HEK293 (cell line): ENCODE measurements around the gene COL8A1.

Source experiments
- CTCF ChIA-PET: fragments of 350-600 bp; formaldehyde crosslinking; extraction: SDS; loops from one replicate; lab custom pipeline; 2021; ENCODE audit warnings: antibody characterized with exemption; lab: Yijun Ruan, JAX
- POLR2A ChIA-PET: fragments of 300-600 bp; formaldehyde crosslinking; extraction: SDS; loops from one replicate; lab custom pipeline; 2020; ENCODE audit warnings: antibody characterized with exemption, inconsistent platforms; lab: Yijun Ruan, JAX
- H3K27ac ChIP-seq: fragments of 200-500 bp; sonication (Bioruptor generic); 2 replicates; pipeline ENCODE4 v1.5.1; 2014; ENCODE audit warnings: low read depth, low read length, control low read depth, inconsistent platforms; ENCODE audit errors: extremely low read depth
- H3K36me3 ChIP-seq, 2 experiments: fragments of 200-500 bp in 1 of 2; sonication (Bioruptor generic) in 1 of 2; 1 replicate in 1 of 2; 2 replicates in 1 of 2; pipeline ENCODE4 v1.5.1; 2014 to 2017; ENCODE audit warnings: inconsistent platforms in 2 of 2, low read length in 2 of 2; ENCODE audit not compliant: control insufficient read depth in 2 of 2, insufficient read depth in 1 of 2
- H3K4me1 ChIP-seq: fragments of 200-500 bp; sonication (Bioruptor generic); 2 replicates; pipeline ENCODE4 v1.5.1; 2014; ENCODE audit warnings: mild to moderate bottlenecking, low read length, inconsistent platforms; ENCODE audit not compliant: control insufficient read depth, insufficient read depth
- H3K4me3 ChIP-seq: 2 replicates; pipeline ENCODE4 v1.5.1; 2011; ENCODE audit warnings: low read depth, mild to moderate bottlenecking, control low read depth, low read length, moderate library complexity
- H3K9me3 ChIP-seq: fragments of 200-500 bp; sonication (Bioruptor generic); 2 replicates; pipeline ENCODE4 v1.5.1; 2014; ENCODE audit warnings: low read depth, low read length, inconsistent platforms; ENCODE audit not compliant: control insufficient read depth, insufficient read depth
- PRDM1 ChIP-seq: fragments of 450-650 bp; formaldehyde crosslinking; IDR thresholded peaks from 2 replicates; pipeline ENCODE4; 2016; ENCODE audit warnings: missing biosample characterization, missing genetic modification characterization
- RBAK ChIP-seq: fragments of 450-650 bp; formaldehyde crosslinking; IDR thresholded peaks from 2 replicates; pipeline ENCODE4 v1.5.1; 2016; ENCODE audit warnings: missing biosample characterization, missing genetic modification characterization
- YY1 ChIP-seq: fragments of 450-650 bp; formaldehyde crosslinking; IDR thresholded peaks from 2 replicates; pipeline ENCODE4 v1.5.1; 2018; ENCODE audit warnings: missing biosample characterization, missing genetic modification characterization
- YY2 ChIP-seq: fragments of 450-650 bp; formaldehyde crosslinking; IDR thresholded peaks from 2 replicates; pipeline ENCODE4 v1.5.1; 2016; ENCODE audit warnings: missing biosample characterization, missing genetic modification characterization
- ZBTB44 ChIP-seq: fragments of 450-650 bp; IDR thresholded peaks from 2 replicates; pipeline ENCODE4 v1.5.1; 2018; ENCODE audit warnings: missing biosample characterization, mild to moderate bottlenecking, missing genetic modification characterization
- ZBTB7A ChIP-seq: fragments of 450-650 bp; formaldehyde crosslinking; IDR thresholded peaks from 2 replicates; pipeline ENCODE4 v1.5.1; 2016; ENCODE audit warnings: low read depth, missing biosample characterization, missing genetic modification characterization
- ZIC2 ChIP-seq: fragments of 450-650 bp; formaldehyde crosslinking; IDR thresholded peaks from 2 replicates; pipeline ENCODE4 v1.5.1; 2016; ENCODE audit warnings: missing biosample characterization, missing genetic modification characterization
- ZNF121 ChIP-seq: fragments of 450-650 bp; formaldehyde crosslinking; IDR thresholded peaks from 2 replicates; pipeline ENCODE4 v1.5.1; 2016; ENCODE audit warnings: missing biosample characterization, missing genetic modification characterization
- ZNF132 ChIP-seq: fragments of 450-650 bp; formaldehyde crosslinking; IDR thresholded peaks from 2 replicates; pipeline ENCODE4 v1.5.1; 2017; ENCODE audit warnings: missing biosample characterization, missing genetic modification characterization, borderline replicate concordance
- ZNF174 ChIP-seq: fragments of 450-650 bp; formaldehyde crosslinking; IDR thresholded peaks from 2 replicates; pipeline ENCODE4 v1.5.0; 2017; ENCODE audit warnings: missing biosample characterization, mild to moderate bottlenecking, missing genetic modification characterization
- ZNF18 ChIP-seq: fragments of 450-650 bp; formaldehyde crosslinking; IDR thresholded peaks from 2 replicates; pipeline ENCODE4 v1.5.1; 2016; ENCODE audit warnings: missing biosample characterization, missing genetic modification characterization
- ZNF19 ChIP-seq: fragments of 450-650 bp; formaldehyde crosslinking; IDR thresholded peaks from 2 replicates; pipeline ENCODE4; 2016; ENCODE audit warnings: missing biosample characterization, missing genetic modification characterization, low read depth
- ZNF2 ChIP-seq: fragments of 450-650 bp; formaldehyde crosslinking; IDR thresholded peaks from 2 replicates; pipeline ENCODE4 v1.5.1; 2016; ENCODE audit warnings: missing biosample characterization, missing genetic modification characterization
- ZNF211 ChIP-seq: fragments of 450-650 bp; formaldehyde crosslinking; IDR thresholded peaks from 2 replicates; pipeline ENCODE4 v1.5.1; 2016; ENCODE audit warnings: low read depth, missing biosample characterization, missing genetic modification characterization
- ZNF239 ChIP-seq: fragments of 450-650 bp; formaldehyde crosslinking; IDR thresholded peaks from 2 replicates; pipeline ENCODE4 v1.5.1; 2016; ENCODE audit warnings: missing biosample characterization, missing genetic modification characterization
- ZNF561 ChIP-seq: fragments of 450-650 bp; IDR thresholded peaks from 2 replicates; pipeline ENCODE4 v1.5.1; 2018; ENCODE audit warnings: missing biosample characterization, missing genetic modification characterization, borderline replicate concordance
- ZNF623 ChIP-seq: fragments of 450-650 bp; formaldehyde crosslinking; IDR thresholded peaks from 2 replicates; pipeline ENCODE4 v1.5.1; 2016; ENCODE audit warnings: missing biosample characterization, missing genetic modification characterization
- TF ChIP-seq, protein P1 (sequence below): fragments of 450-650 bp; formaldehyde crosslinking; IDR thresholded peaks from 2 replicates; pipeline ENCODE4 v1.5.1; 2016; ENCODE audit warnings: missing biosample characterization, missing genetic modification characterization, borderline replicate concordance

COL8A1 gene

DNA sequence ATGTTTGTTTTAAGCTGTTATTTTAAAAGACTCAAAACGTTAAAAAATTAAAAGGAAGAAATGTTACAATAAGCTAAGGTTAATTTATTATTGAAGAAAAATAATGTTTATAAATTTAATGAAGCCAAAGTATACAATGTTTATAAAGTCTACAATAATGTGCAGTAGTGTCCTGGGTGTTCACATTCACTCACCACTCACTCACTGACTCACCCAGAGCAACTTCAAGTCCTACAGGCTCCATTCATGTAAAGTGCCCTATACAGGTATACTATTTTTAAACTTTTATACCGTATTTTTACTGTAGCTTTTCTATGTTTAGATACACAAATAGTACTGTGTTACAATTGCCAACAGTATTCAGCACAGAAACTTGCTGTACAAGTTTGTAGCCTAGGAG is 55.2 kb downstream of the COL8A1 start:
- TF ChIP-seq ZNF239 (no peak), ZIC2 (tag by site-specific recombination) (no peak), ZNF18 (tag by site-specific recombination) (no peak), PRDM1 (tag by site-specific recombination) (no peak), YY1 (tag by site-specific recombination) (no peak), ZNF174 (no peak), RBAK (tag by site-specific recombination) (no peak), ZBTB44 (tag by site-specific recombination) (no peak)
- TF ChIP-seq, protein P1, sequence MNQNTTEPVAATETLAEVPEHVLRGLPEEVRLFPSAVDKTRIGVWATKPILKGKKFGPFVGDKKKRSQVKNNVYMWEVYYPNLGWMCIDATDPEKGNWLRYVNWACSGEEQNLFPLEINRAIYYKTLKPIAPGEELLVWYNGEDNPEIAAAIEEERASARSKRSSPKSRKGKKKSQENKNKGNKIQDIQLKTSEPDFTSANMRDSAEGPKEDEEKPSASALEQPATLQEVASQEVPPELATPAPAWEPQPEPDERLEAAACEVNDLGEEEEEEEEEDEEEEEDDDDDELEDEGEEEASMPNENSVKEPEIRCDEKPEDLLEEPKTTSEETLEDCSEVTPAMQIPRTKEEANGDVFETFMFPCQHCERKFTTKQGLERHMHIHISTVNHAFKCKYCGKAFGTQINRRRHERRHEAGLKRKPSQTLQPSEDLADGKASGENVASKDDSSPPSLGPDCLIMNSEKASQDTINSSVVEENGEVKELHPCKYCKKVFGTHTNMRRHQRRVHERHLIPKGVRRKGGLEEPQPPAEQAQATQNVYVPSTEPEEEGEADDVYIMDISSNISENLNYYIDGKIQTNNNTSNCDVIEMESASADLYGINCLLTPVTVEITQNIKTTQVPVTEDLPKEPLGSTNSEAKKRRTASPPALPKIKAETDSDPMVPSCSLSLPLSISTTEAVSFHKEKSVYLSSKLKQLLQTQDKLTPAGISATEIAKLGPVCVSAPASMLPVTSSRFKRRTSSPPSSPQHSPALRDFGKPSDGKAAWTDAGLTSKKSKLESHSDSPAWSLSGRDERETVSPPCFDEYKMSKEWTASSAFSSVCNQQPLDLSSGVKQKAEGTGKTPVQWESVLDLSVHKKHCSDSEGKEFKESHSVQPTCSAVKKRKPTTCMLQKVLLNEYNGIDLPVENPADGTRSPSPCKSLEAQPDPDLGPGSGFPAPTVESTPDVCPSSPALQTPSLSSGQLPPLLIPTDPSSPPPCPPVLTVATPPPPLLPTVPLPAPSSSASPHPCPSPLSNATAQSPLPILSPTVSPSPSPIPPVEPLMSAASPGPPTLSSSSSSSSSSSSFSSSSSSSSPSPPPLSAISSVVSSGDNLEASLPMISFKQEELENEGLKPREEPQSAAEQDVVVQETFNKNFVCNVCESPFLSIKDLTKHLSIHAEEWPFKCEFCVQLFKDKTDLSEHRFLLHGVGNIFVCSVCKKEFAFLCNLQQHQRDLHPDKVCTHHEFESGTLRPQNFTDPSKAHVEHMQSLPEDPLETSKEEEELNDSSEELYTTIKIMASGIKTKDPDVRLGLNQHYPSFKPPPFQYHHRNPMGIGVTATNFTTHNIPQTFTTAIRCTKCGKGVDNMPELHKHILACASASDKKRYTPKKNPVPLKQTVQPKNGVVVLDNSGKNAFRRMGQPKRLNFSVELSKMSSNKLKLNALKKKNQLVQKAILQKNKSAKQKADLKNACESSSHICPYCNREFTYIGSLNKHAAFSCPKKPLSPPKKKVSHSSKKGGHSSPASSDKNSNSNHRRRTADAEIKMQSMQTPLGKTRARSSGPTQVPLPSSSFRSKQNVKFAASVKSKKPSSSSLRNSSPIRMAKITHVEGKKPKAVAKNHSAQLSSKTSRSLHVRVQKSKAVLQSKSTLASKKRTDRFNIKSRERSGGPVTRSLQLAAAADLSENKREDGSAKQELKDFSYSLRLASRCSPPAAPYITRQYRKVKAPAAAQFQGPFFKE (tag by site-specific recombination) = no peak
- CTCF ChIA-PET = interaction anchor here (0.6 kb wide), 1 partner anchor 20 kb away, joined by 3 read pairs; no protein-coding TSS in a partner anchor
- POLR2A ChIA-PET = no interaction called here
- Histone ChIP-seq H3K36me3 (no peaks in the 10 kb centered on the region), H3K9me3 (no peaks in the 10 kb centered on the region), H3K27ac (no peak overlapping the region), H3K4me1 (no peaks in the 10 kb centered on the region), H3K4me3 (no peak overlapping the region)

- Histone ChIP-seq H3K9me3 (no peaks in the 10 kb centered on the region), H3K27ac (no peak overlapping the region), H3K4me3 (no peak overlapping the region)
- POLR2A ChIA-PET = no interaction called here
- TF ChIP-seq ZNF211 (tag by site-specific recombination) (no peak), YY2 (tag by site-specific recombination) (no peak), ZNF132 (tag by site-specific recombination) (no peak), ZNF19 (tag by site-specific recombination) (no peak), ZNF561 (no peak), ZNF623 (no peak), ZNF2 (tag by site-specific recombination) (no peak), ZBTB7A (tag by site-specific recombination) (no peak), ZNF121 (tag by site-specific recombination) (no peak), PRDM1 (tag by site-specific recombination) (no peak)
- TF ChIP-seq, all 188 proteins: peak for 0
- CTCF ChIA-PET = interaction anchor here (0.6 to 1.8 kb wide), 2 partner anchors 9 to 526 kb away, joined by 3 to 9 read pairs; no protein-coding TSS in a partner anchor
- Histone ChIP-seq H3K36me3 (no peaks in the 10 kb centered on the region), H3K4me1 (0 out of 2 replicates have a peak, but pooled peaks cover 2% of the 10 kb centered on the region)
These were observed 58.1 kb downstream of the COL8A1 start for GRCh38 chr3:99696497-99696896.
